Measurements from ENCODE around the gene IL5. TPM values are rescaled to one million over a fixed set of nuclear protein-coding genes. Genes with fewer than 3 reads are reported as not detected.

The IL5 gene
- not detected for polyA plus RNA-seq (2013, experiment 1 of 2)
- not detected for polyA plus RNA-seq (2013, experiment 2 of 2)

- H3K27me3 ChIP-seq (ENCODE audit: control insufficient read depth in 3 of 3, insufficient read depth in 3 of 3, low read depth in 1 of 3, low read length in 3 of 3) = peaks cover 0 to 33% (median 0%) of the 10 kb centered on the region in 3 experiments
- H3K36me3 ChIP-seq (replicated peaks in 1 of 2; ENCODE audit: control insufficient read depth in 2 of 2, insufficient read depth in 2 of 2, low read length in 2 of 2) = no peaks in the 10 kb centered on the region
- H3K23ac ChIP-seq (ENCODE audit: low read depth, low read length, poor library complexity) = no peak within 1 kb of the TSS
- H3K4me3 ChIP-seq (ENCODE audit: low read length in 2 of 2) = no peak within 1 kb of the TSS
- no peak within 1 kb of the TSS for H2AFZ ChIP-seq (ENCODE audit: low read length)
- H3K79me1 ChIP-seq (ENCODE audit: low read depth, low read length) = no peaks in the 10 kb centered on the region
- WGBS, 2 donors (ENCODE audit: extremely low coverage in 2 of 2, insufficient read length in 2 of 2, insufficient replicate concordance in 1 of 2) = 100% methylated on average over 1 of the region's 7 CpGs; no CpG with 5 or more reads in 1 of the 2 donors
- H3K4me2 ChIP-seq (ENCODE audit: insufficient read depth, low read length, poor library complexity, severe bottlenecking) = no peak within 1 kb of the TSS
- H2BK120ac ChIP-seq (ENCODE audit: low read depth, low read length) = no peak within 1 kb of the TSS
- H2AK5ac ChIP-seq (ENCODE audit: low read depth, low read length) = no peak within 1 kb of the TSS
- peaks cover 0 to 5% of the 10 kb centered on the region in 2 donors for H3K9me3 ChIP-seq (replicated peaks in 1 of 2; ENCODE audit: control insufficient read depth in 2 of 2, insufficient read depth in 1 of 2, low read depth in 1 of 2, low read length in 2 of 2)
- H3K14ac ChIP-seq (ENCODE audit: low read length) = no peak within 1 kb of the TSS
- no peak within 1 kb of the TSS for H4K91ac ChIP-seq (ENCODE audit: low read depth, low read length, poor library complexity)
- no peak within 1 kb of the TSS for H3K4ac ChIP-seq (ENCODE audit: low read length)
- no peak for DNase-seq (ENCODE audit: low spot score)
- no peak within 1 kb of the TSS for H3K27ac ChIP-seq (replicated peaks; ENCODE audit: low read length)
- no peak within 1 kb of the TSS for H3K18ac ChIP-seq (ENCODE audit: low read length)
- no peak within 1 kb of the TSS for H2BK15ac ChIP-seq (ENCODE audit: low read length)
- H4K8ac ChIP-seq (ENCODE audit: low read depth, low read length) = no peak within 1 kb of the TSS
- no peak within 1 kb of the TSS for H3K9ac ChIP-seq (ENCODE audit: low read depth, low read length, poor library complexity)
- no peak within 1 kb of the TSS for H2BK12ac ChIP-seq (ENCODE audit: low read length)
- H2BK5ac ChIP-seq (ENCODE audit: low read length) = no peak within 1 kb of the TSS
- no peaks in the 10 kb centered on the region for H3K4me1 ChIP-seq (ENCODE audit: control insufficient read depth in 2 of 2, insufficient read depth in 1 of 2, low read depth in 1 of 2, low read length in 2 of 2)
Observed at GRCh38 chr5:132543472-132544201, at the start of gene IL5. TSS of gene IL5 (minus strand) at chr5:132543522. CDS start at chr5:132543478, 44 bp downstream.

GRCh38 chr5:132592521-132592920 lies 49.2 kb upstream of the IL5 start:
- H2BK5ac ChIP-seq (ENCODE audit: low read length) = no peak overlapping the region
- H3K27ac ChIP-seq (replicated peaks; ENCODE audit: low read length) = no peak overlapping the region
- H3K9ac ChIP-seq (ENCODE audit: low read depth, low read length, poor library complexity) = no peak overlapping the region
- DNase-seq (ENCODE audit: low spot score) = no peak
- no peak overlapping the region for H3K23ac ChIP-seq (ENCODE audit: low read depth, low read length, poor library complexity)
- no CpG with 5 or more reads among the region's 2 CpGs for WGBS, 2 donors (ENCODE audit: extremely low coverage in 2 of 2, insufficient read length in 2 of 2, insufficient replicate concordance in 1 of 2)
- no peaks in the 10 kb centered on the region for H3K79me1 ChIP-seq (ENCODE audit: low read depth, low read length)
- no peak overlapping the region for H2BK12ac ChIP-seq (ENCODE audit: low read length)
- H4K91ac ChIP-seq (ENCODE audit: low read depth, low read length, poor library complexity) = no peak overlapping the region
- no peak overlapping the region for H4K8ac ChIP-seq (ENCODE audit: low read depth, low read length)
- no peak overlapping the region for H2BK15ac ChIP-seq (ENCODE audit: low read length)
- H3K27me3 ChIP-seq (ENCODE audit: control insufficient read depth in 3 of 3, insufficient read depth in 3 of 3, low read depth in 1 of 3, low read length in 3 of 3) = no peaks in the 10 kb centered on the region
- no peak overlapping the region for H2AFZ ChIP-seq (ENCODE audit: low read length)
- H3K4me1 ChIP-seq (ENCODE audit: control insufficient read depth in 2 of 2, insufficient read depth in 1 of 2, low read depth in 1 of 2, low read length in 2 of 2) = peaks cover 0 to 2% of the 10 kb centered on the region in 2 donors
- H3K4me2 ChIP-seq (ENCODE audit: insufficient read depth, low read length, poor library complexity, severe bottlenecking) = no peak overlapping the region
- H2BK120ac ChIP-seq (ENCODE audit: low read depth, low read length) = no peak overlapping the region
- H3K4ac ChIP-seq (ENCODE audit: low read length) = no peak overlapping the region
- H2AK5ac ChIP-seq (ENCODE audit: low read depth, low read length) = no peak overlapping the region
- no peak overlapping the region for H3K18ac ChIP-seq (ENCODE audit: low read length)
- no peaks in the 10 kb centered on the region for H3K9me3 ChIP-seq (replicated peaks in 1 of 2; ENCODE audit: control insufficient read depth in 2 of 2, insufficient read depth in 1 of 2, low read depth in 1 of 2, low read length in 2 of 2)
- H3K14ac ChIP-seq (ENCODE audit: low read length) = no peak overlapping the region
- no peak overlapping the region for H3K4me3 ChIP-seq (ENCODE audit: low read length in 2 of 2)
- peaks cover 14 to 30% of the 10 kb centered on the region in 2 donors for H3K36me3 ChIP-seq (replicated peaks in 1 of 2; ENCODE audit: control insufficient read depth in 2 of 2, insufficient read depth in 2 of 2, low read length in 2 of 2)

- no peaks in the 10 kb centered on the region for H3K9me3 ChIP-seq (replicated peaks in 1 of 2; ENCODE audit: control insufficient read depth in 2 of 2, insufficient read depth in 1 of 2, low read depth in 1 of 2, low read length in 2 of 2)
- no peak overlapping the region for H3K4me3 ChIP-seq (ENCODE audit: low read length in 2 of 2)
- no peak overlapping the region for H3K4me2 ChIP-seq (ENCODE audit: insufficient read depth, low read length, poor library complexity, severe bottlenecking)
- peaks cover 0 to 2% of the 10 kb centered on the region in 2 donors for H3K4me1 ChIP-seq (ENCODE audit: control insufficient read depth in 2 of 2, insufficient read depth in 1 of 2, low read depth in 1 of 2, low read length in 2 of 2)
- H3K14ac ChIP-seq (ENCODE audit: low read length) = no peak overlapping the region
- WGBS, 2 donors (ENCODE audit: extremely low coverage in 2 of 2, insufficient read length in 2 of 2, insufficient replicate concordance in 1 of 2) = no CpG with 5 or more reads among the region's 3 CpGs
- no peaks in the 10 kb centered on the region for H3K27me3 ChIP-seq (ENCODE audit: control insufficient read depth in 3 of 3, insufficient read depth in 3 of 3, low read depth in 1 of 3, low read length in 3 of 3)
- no peak overlapping the region for H2BK5ac ChIP-seq (ENCODE audit: low read length)
- H3K4ac ChIP-seq (ENCODE audit: low read length) = no peak overlapping the region
- H3K36me3 ChIP-seq (replicated peaks in 1 of 2; ENCODE audit: control insufficient read depth in 2 of 2, insufficient read depth in 2 of 2, low read length in 2 of 2) = peaks cover 11 to 16% of the 10 kb centered on the region in 2 donors
- no peak overlapping the region for H3K9ac ChIP-seq (ENCODE audit: low read depth, low read length, poor library complexity)
- no peak overlapping the region for H4K91ac ChIP-seq (ENCODE audit: low read depth, low read length, poor library complexity)
- no peak overlapping the region for H3K23ac ChIP-seq (ENCODE audit: low read depth, low read length, poor library complexity)
- H2BK12ac ChIP-seq (ENCODE audit: low read length) = no peak overlapping the region
- no peak overlapping the region for H3K18ac ChIP-seq (ENCODE audit: low read length)
- H3K79me1 ChIP-seq (ENCODE audit: low read depth, low read length) = no peaks in the 10 kb centered on the region
- H3K27ac ChIP-seq (replicated peaks; ENCODE audit: low read length) = no peak overlapping the region
- no peak overlapping the region for H4K8ac ChIP-seq (ENCODE audit: low read depth, low read length)
- H2AFZ ChIP-seq (ENCODE audit: low read length) = no peak overlapping the region
- no peak overlapping the region for H2BK15ac ChIP-seq (ENCODE audit: low read length)
- no peak overlapping the region for H2AK5ac ChIP-seq (ENCODE audit: low read depth, low read length)
- no peak overlapping the region for H2BK120ac ChIP-seq (ENCODE audit: low read depth, low read length)
- DNase-seq (ENCODE audit: low spot score) = no peak
Observed at GRCh38 chr5:132591145-132591544, 47.8 kb upstream of the IL5 start.

- Histone ChIP-seq H3K27me3 (ENCODE audit: control insufficient read depth in 3 of 3, insufficient read depth in 3 of 3, low read depth in 1 of 3, low read length in 3 of 3) (no peaks in the 10 kb centered on the region), H2AFZ (ENCODE audit: low read length) (no peak overlapping the region), H4K8ac (ENCODE audit: low read depth, low read length) (no peak overlapping the region), H3K14ac (ENCODE audit: low read length) (no peak overlapping the region), H3K4me1 (ENCODE audit: control insufficient read depth in 2 of 2, insufficient read depth in 1 of 2, low read depth in 1 of 2, low read length in 2 of 2) (peaks cover 0 to 2% of the 10 kb centered on the region in 2 donors), H3K18ac (ENCODE audit: low read length) (no peak overlapping the region), H3K79me1 (ENCODE audit: low read depth, low read length) (no peaks in the 10 kb centered on the region), H2BK5ac (ENCODE audit: low read length) (no peak overlapping the region), H3K4me2 (ENCODE audit: insufficient read depth, low read length, poor library complexity, severe bottlenecking) (no peak overlapping the region), H4K91ac (ENCODE audit: low read depth, low read length, poor library complexity) (no peak overlapping the region), H3K36me3 (replicated peaks in 1 of 2; ENCODE audit: control insufficient read depth in 2 of 2, insufficient read depth in 2 of 2, low read length in 2 of 2) (peaks cover 8 to 9% of the 10 kb centered on the region in 2 donors), H3K4me3 (ENCODE audit: low read length in 2 of 2) (no peak overlapping the region), H2BK15ac (ENCODE audit: low read length) (no peak overlapping the region), H3K4ac (ENCODE audit: low read length) (no peak overlapping the region), H2AK5ac (ENCODE audit: low read depth, low read length) (no peak overlapping the region), H3K9ac (ENCODE audit: low read depth, low read length, poor library complexity) (no peak overlapping the region), H3K27ac (replicated peaks; ENCODE audit: low read length) (no peak overlapping the region), H3K23ac (ENCODE audit: low read depth, low read length, poor library complexity) (no peak overlapping the region), H3K9me3 (replicated peaks in 1 of 2; ENCODE audit: control insufficient read depth in 2 of 2, insufficient read depth in 1 of 2, low read depth in 1 of 2, low read length in 2 of 2) (no peaks in the 10 kb centered on the region), H2BK120ac (ENCODE audit: low read depth, low read length) (no peak overlapping the region), H2BK12ac (ENCODE audit: low read length) (no peak overlapping the region)
- WGBS, 2 donors (ENCODE audit: extremely low coverage in 2 of 2, insufficient read length in 2 of 2, insufficient replicate concordance in 1 of 2) = no CpG with 5 or more reads among the region's 1 CpG
- DNase-seq (ENCODE audit: low spot score) = no peak
Observed at GRCh38 chr5:132589467-132589866, 46.1 kb upstream of the IL5 start.

Measured in neuronal stem cell (in vitro differentiated cells).